Stomach smooth muscle (tissue), 2 donors: Measurements from ENCODE around the gene GPR158.

Experiments
- H3K27ac ChIP-seq: one replicate; pipeline ENCODE4 v1.7.0; 2013; ENCODE audit warnings: mild to moderate bottlenecking, low read length, inconsistent platforms
- H3K27me3 ChIP-seq, 2 donors: one replicate each; pipeline ENCODE4 v1.7.0; 2013; ENCODE audit warnings: low read length in 2 of 2; ENCODE audit not compliant: insufficient read depth in 2 of 2, control insufficient read depth in 1 of 2
- H3K36me3 ChIP-seq, 2 donors: one replicate each; pipeline ENCODE4 v1.7.0; 2013; ENCODE audit warnings: low read length in 2 of 2; ENCODE audit not compliant: control insufficient read depth in 2 of 2, insufficient read depth in 2 of 2
- H3K4me1 ChIP-seq: one replicate; pipeline ENCODE4 v1.7.0; 2013; ENCODE audit warnings: low read length; ENCODE audit not compliant: control insufficient read depth, insufficient read depth
- H3K4me3 ChIP-seq, 2 donors: one replicate each; pipeline ENCODE4 v1.7.0; 2013; ENCODE audit warnings: low read length in 2 of 2
- H3K9ac ChIP-seq, 2 donors: one replicate each; pipeline ENCODE4 v1.7.0; 2013; ENCODE audit warnings: low read length in 2 of 2, mild to moderate bottlenecking in 1 of 2
- H3K9me3 ChIP-seq, 2 donors: one replicate each; pipeline ENCODE4 v1.7.0; 2013; ENCODE audit warnings: low read length in 2 of 2; ENCODE audit not compliant: control insufficient read depth in 2 of 2
- donor health status: healthy.
- donor health status: Pancreatic carcinoma.

The GPR158 gene

DNA sequence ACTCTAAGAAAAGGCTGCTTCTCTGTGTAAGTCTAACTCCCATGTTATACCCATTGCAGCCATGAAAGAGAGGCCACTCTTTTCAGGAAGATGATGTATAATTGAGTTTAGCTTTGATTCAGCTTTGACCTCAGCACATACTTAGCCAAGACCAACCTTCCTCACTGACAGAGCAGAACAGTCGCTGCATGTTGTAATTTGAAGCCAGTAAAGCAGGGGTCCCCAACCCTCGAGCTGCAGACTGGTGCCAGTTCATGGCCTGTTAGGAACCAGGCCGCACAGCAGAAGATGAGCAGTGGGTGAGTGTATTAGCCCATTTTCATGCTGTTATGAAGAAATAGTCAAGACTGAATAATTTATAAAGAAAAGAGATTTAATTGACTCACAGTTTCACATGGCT, 223.9 kb downstream of the GPR158 start:
- H3K9ac ChIP-seq: no peak overlapping the region
- H3K27me3 ChIP-seq: no peaks in the 10 kb centered on the region
- no peaks in the 10 kb centered on the region for H3K4me1 ChIP-seq
- no peaks in the 10 kb centered on the region for H3K36me3 ChIP-seq
- H3K27ac ChIP-seq: no peak overlapping the region
- H3K9me3 ChIP-seq: no peaks in the 10 kb centered on the region
- no peak overlapping the region for H3K4me3 ChIP-seq

DNA sequence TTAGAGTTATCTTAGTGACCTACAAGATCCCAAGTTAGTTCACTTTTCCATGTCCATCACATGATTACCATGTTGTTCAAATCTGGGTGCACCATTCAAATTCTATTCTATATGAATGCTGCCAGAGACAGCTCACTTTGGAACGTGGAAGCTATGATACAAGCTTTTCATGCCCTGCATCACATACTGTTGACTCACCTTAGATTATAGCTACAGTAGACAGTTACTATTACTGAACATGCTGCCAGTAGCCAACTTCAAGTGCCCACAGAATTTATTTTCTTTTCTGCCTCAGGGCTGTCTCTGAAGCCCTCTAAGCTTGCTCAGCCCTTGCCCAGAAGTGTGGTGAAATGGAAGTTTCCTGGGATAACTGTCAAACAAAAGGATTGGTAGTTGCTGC, 231.1 kb downstream of the GPR158 start:
- no peaks in the 10 kb centered on the region for H3K9me3 ChIP-seq
- H3K27ac ChIP-seq: no peak overlapping the region
- H3K4me1 ChIP-seq: no peaks in the 10 kb centered on the region
- no peak overlapping the region for H3K9ac ChIP-seq
- no peaks in the 10 kb centered on the region for H3K27me3 ChIP-seq
- H3K4me3 ChIP-seq: no peak overlapping the region
- H3K36me3 ChIP-seq: no peaks in the 10 kb centered on the region

DNA sequence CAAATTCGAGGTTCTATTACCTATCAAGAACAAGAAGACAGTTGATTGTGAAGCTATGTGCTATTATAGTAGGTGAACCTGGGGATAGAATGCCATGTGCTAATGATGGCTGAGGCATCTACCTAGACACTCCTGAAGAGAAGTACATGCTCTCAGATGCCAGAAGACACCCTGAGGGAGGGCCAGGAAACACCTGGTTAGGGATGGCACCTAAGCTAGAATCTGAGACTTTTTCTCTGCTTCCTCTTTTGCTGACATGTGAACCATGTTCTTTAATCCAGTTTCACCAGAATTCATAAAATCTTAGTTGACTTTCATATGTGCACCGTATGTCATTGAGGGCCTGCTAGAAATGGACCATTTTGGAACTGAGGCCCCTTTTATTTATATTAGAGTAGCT, 242.8 kb downstream of the GPR158 start:
- H3K27ac ChIP-seq: no peak overlapping the region
- no peaks in the 10 kb centered on the region for H3K9me3 ChIP-seq
- H3K4me1 ChIP-seq: no peaks in the 10 kb centered on the region
- H3K4me3 ChIP-seq: no peak overlapping the region
- no peaks in the 10 kb centered on the region for H3K36me3 ChIP-seq
- no peaks in the 10 kb centered on the region for H3K27me3 ChIP-seq
- H3K9ac ChIP-seq: no peak overlapping the region

DNA sequence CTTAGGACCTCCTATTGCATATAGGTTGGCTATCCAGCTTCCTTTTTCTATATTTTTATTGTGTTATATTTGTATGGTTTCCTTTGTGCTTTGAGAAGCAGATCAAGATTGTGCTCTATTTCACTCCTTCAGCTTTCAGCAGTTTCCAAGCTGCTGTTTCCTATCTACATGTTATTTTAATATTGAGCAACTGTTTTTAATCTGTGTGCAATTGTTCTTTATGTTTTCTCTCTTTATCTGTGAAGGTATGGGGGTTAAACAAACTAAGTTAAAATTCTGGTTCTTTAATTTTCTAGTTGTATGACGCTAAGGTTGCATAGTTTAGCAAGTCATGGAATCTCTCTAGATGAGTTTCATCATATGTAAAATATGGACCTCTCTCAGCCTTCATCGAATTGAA, 251.0 kb downstream of the GPR158 start:
- H3K36me3 ChIP-seq: no peaks in the 10 kb centered on the region
- no peak overlapping the region for H3K9ac ChIP-seq
- H3K27me3 ChIP-seq: no peaks in the 10 kb centered on the region
- no peaks in the 10 kb centered on the region for H3K4me1 ChIP-seq
- H3K9me3 ChIP-seq: no peaks in the 10 kb centered on the region
- H3K27ac ChIP-seq: no peak overlapping the region
- no peak overlapping the region for H3K4me3 ChIP-seq

DNA sequence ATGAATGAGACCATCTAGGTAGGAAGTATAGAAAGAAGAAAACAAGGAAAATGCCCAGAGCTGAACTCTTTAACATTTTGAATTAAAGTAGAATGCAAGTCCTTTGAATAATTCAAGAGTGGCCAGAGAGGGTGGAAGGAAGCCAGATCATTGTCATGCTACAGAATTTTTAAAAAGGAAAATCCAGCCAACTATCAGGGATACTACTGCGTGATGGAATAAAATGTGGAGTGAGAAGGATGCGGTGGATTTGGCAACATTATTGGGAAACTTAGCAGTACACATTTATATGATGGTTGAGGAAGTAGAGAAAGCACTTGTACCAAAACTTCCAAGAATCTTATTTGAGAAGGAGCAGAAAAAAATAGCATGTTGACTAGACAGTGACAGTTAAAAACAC, 261.6 kb downstream of the GPR158 start:
- H3K9me3 ChIP-seq: no peaks in the 10 kb centered on the region
- H3K36me3 ChIP-seq: no peaks in the 10 kb centered on the region
- no peak overlapping the region for H3K9ac ChIP-seq
- no peak overlapping the region for H3K4me3 ChIP-seq
- no peaks in the 10 kb centered on the region for H3K27me3 ChIP-seq
- H3K4me1 ChIP-seq: no peaks in the 10 kb centered on the region
- H3K27ac ChIP-seq: no peak overlapping the region

DNA sequence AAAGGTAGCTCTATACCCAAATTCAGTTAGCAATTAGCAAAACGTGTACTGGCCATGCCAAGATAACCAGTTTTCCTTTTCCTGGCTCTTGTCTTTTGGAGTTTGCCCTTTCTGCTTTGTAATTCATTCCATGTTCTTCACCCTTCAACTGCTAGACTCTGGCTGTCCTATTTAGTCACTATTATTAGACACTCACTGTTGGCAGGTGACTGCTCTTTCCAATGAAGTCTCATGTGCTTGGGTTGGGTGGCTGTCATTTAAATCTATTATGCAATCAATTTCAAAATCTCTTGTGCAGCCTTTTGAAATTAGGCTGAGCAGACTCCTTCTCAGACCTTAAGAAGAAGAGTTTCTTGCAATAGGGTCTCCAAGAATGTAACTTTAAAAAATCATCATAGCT, 266.5 kb downstream of the GPR158 start:
- H3K9ac ChIP-seq: no peak overlapping the region
- no peak overlapping the region for H3K27ac ChIP-seq
- no peaks in the 10 kb centered on the region for H3K27me3 ChIP-seq
- H3K4me1 ChIP-seq: no peaks in the 10 kb centered on the region
- no peaks in the 10 kb centered on the region for H3K9me3 ChIP-seq
- no peaks in the 10 kb centered on the region for H3K36me3 ChIP-seq
- H3K4me3 ChIP-seq: no peak overlapping the region

DNA sequence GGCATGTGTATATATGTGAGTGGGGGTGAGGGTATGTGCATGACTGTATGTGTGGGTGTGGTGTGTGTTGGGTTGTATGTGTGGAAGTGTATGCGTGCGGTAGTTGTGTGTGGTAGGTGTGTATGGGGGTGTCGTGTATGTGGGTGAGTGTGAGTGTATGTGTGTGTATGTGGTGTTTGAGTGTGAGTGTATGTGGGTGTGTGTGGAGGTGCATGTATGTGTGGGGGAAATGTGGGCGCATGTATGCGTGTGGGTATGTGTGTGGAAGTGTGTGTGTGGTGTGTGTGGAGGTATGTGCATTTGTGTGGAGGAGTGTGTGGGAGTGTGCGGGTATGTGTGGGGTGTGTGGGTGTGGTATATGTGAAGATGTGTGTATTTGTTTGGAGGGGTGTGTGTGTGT, 269.5 kb downstream of the GPR158 start:
- H3K4me3 ChIP-seq: no peak overlapping the region
- no peaks in the 10 kb centered on the region for H3K9me3 ChIP-seq
- H3K36me3 ChIP-seq: no peaks in the 10 kb centered on the region
- H3K27me3 ChIP-seq: no peaks in the 10 kb centered on the region
- no peaks in the 10 kb centered on the region for H3K4me1 ChIP-seq
- no peak overlapping the region for H3K9ac ChIP-seq
- H3K27ac ChIP-seq: no peak overlapping the region

DNA sequence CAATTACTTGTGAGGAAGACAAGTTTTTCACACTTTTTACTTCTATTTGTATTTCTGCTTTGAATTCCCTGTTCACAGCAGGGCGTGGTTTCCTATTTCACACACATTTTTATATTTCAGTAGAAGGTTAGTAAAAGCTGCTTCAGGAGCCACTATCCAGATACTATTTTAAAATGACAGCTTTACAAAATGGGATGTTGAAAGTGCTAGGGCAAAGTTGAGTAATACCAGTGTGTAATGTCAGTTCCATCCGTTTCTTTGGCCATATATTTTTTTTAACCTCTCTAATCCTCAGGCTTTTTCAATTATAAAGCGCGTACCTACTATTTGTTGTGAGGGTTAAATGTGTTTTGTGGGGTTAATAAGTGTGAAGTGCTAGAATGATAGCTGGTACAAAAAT, 276.6 kb downstream of the GPR158 start:
- no peaks in the 10 kb centered on the region for H3K4me1 ChIP-seq
- H3K36me3 ChIP-seq: no peaks in the 10 kb centered on the region
- H3K27me3 ChIP-seq: no peaks in the 10 kb centered on the region
- H3K9me3 ChIP-seq: no peaks in the 10 kb centered on the region
- H3K27ac ChIP-seq: no peak overlapping the region
- no peak overlapping the region for H3K9ac ChIP-seq
- H3K4me3 ChIP-seq: no peak overlapping the region

DNA sequence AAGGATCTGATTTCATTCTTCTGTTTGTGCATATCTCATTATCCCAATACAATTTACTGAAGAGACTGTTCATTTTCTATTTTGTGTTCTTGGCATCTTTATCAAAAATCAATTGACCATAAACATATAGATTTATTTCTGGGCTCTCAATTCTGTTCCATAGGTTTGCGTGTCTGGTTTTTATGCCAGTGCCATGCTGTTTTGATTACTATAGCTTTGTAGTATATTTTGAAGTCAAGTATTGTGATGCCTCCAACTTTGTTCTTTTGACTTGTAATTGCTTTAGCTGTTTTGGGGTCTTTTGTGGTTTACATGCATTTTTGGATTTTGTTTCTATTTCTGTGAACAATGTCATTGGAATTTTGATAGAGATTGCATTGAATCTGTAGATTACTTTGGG, 278.8 kb downstream of the GPR158 start:
- no peaks in the 10 kb centered on the region for H3K36me3 ChIP-seq
- H3K4me1 ChIP-seq: no peaks in the 10 kb centered on the region
- H3K27ac ChIP-seq: no peak overlapping the region
- no peaks in the 10 kb centered on the region for H3K9me3 ChIP-seq
- no peak overlapping the region for H3K9ac ChIP-seq
- H3K27me3 ChIP-seq: no peaks in the 10 kb centered on the region
- no peak overlapping the region for H3K4me3 ChIP-seq

DNA sequence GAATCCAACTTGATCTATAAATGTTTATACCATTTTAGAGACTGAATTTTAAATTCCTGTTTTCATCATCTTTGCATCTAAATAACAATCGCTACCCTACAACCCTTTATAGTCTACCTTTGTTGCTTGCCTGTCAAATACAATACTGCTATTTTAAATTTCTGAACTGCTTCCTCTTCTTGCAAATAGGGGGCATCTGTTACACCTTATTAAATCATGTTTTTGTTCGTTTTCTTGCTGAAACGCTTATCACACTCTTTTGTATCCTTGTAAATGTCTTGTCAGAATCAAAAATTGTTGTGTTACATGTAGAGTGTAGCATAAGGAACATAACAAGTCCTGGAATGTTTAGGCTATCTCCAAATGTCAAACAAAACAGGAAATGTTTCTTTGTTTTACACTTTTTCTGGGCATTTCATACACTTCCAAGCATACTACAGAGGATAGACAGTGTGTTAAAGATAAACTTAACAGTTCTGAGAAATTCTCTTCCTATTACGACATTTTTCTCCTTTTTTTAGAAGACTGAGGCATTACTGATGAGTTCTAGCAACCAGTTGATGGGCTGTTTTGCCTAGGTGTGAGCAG, 281.3 kb downstream of the GPR158 start:
- Histone ChIP-seq H3K27me3 (no peaks in the 10 kb centered on the region), H3K4me3 (no peak overlapping the region), H3K9me3 (no peaks in the 10 kb centered on the region), H3K4me1 (no peaks in the 10 kb centered on the region), H3K36me3 (no peaks in the 10 kb centered on the region), H3K27ac (no peak overlapping the region), H3K9ac (no peak overlapping the region)

DNA sequence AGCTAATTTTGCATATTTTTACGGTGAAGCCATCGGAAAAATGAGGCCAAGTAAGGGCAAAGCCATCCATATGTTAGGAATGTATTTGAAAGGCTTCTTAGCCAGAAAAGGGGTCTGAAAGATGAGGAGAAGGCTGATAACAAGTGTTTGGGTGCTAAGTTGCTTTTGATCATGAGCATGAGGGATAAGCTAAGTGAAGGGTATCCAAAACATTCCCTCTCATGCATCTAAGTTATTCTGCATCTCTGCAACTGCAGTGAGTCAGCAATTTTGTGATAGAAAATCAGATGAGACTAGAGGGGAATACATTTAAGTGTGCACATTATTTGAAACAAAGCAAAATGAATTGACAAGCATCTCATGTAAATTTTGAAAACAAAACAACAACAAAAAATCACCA, 282.8 kb downstream of the GPR158 start:
- no peaks in the 10 kb centered on the region for H3K27me3 ChIP-seq
- H3K9ac ChIP-seq: no peak overlapping the region
- H3K4me1 ChIP-seq: no peaks in the 10 kb centered on the region

More for the DNA sequence above, 282.8 kb downstream of the GPR158 start:
- H3K36me3 ChIP-seq: no peaks in the 10 kb centered on the region
- no peak overlapping the region for H3K27ac ChIP-seq
- no peaks in the 10 kb centered on the region for H3K9me3 ChIP-seq
- H3K4me3 ChIP-seq: no peak overlapping the region
